ENCODE data around the gene NRXN3. TPM values are rescaled to one million over a fixed set of nuclear protein-coding genes. Genes with fewer than 3 reads are reported as not detected.

The NRXN3 gene
- total RNA-seq, 4 donors from 2014 or later: 0.04 to 0.16 TPM; not detected in 2

- Histone ChIP-seq H3K9me3 (no peaks in the 10 kb centered on the region), H3K4me1 (no peaks in the 10 kb centered on the region), H3K36me3 (no peaks in the 10 kb centered on the region), H3K4me3 (no peak overlapping the region), H3K27me3 (peaks cover 0 to 2% (median 0%) of the 10 kb centered on the region in 3 donors), H3K27ac (no peak overlapping the region)
- TF ChIP-seq POLR2A (IDR thresholded peaks at IDR 0.05): no peak
- TF ChIP-seq CTCF (IDR thresholded peaks at IDR 0.05 in 4 of 5, conservative IDR thresholded peaks at IDR 0.05 in 1 of 5): no peak
- DNase-seq (no peak), ATAC-seq (no peak)
- in situ Hi-C loops (cut with MboI; ENCODE audit: low sequenced_read_pairs in 4 of 4) (no loop called here), intact Hi-C loops (cut with DNase I; ENCODE audit: low total_unique reads) (no loop called here)
These were observed 1150.9 kb downstream of the NRXN3 start for GRCh38 chr14:79321070-79321469.

- DNase-seq (no peak), ATAC-seq (no peak)
- intact Hi-C loops (cut with DNase I; ENCODE audit: low total_unique reads) (no loop called here), in situ Hi-C loops (cut with MboI; ENCODE audit: low sequenced_read_pairs in 4 of 4) (no loop called here)
- no peaks in the 10 kb centered on the region for H3K4me1 ChIP-seq
- no peaks in the 10 kb centered on the region for H3K9me3 ChIP-seq
- TF ChIP-seq CTCF (IDR thresholded peaks at IDR 0.05 in 4 of 5, conservative IDR thresholded peaks at IDR 0.05 in 1 of 5) (no peak), POLR2A (IDR thresholded peaks at IDR 0.05) (no peak)
- no peaks in the 10 kb centered on the region for H3K27me3 ChIP-seq
- H3K27ac ChIP-seq: no peak overlapping the region
- no peak overlapping the region for H3K4me3 ChIP-seq
- H3K36me3 ChIP-seq: no peaks in the 10 kb centered on the region
These were observed 1154.9 kb downstream of the NRXN3 start for GRCh38 chr14:79325071-79325470.

GRCh38 chr14:79325557-79325956 lies 1155.4 kb downstream of the NRXN3 start:
- no peak for DNase-seq
- H3K4me3 ChIP-seq: no peak overlapping the region
- H3K27me3 ChIP-seq: no peaks in the 10 kb centered on the region
- TF ChIP-seq CTCF (IDR thresholded peaks at IDR 0.05 in 4 of 5, conservative IDR thresholded peaks at IDR 0.05 in 1 of 5) (no peak), POLR2A (IDR thresholded peaks at IDR 0.05) (no peak)
- H3K27ac ChIP-seq: no peak overlapping the region
- H3K9me3 ChIP-seq: no peaks in the 10 kb centered on the region
- intact Hi-C loops (cut with DNase I; ENCODE audit: low total_unique reads) (no loop called here), in situ Hi-C loops (cut with MboI; ENCODE audit: low sequenced_read_pairs in 4 of 4) (no loop called here)
- ATAC-seq: no peak
- H3K4me1 ChIP-seq: no peaks in the 10 kb centered on the region
- no peaks in the 10 kb centered on the region for H3K36me3 ChIP-seq

- no peak overlapping the region for H3K27ac ChIP-seq
- DNase-seq (no peak), ATAC-seq (no peak)
- in situ Hi-C loops (cut with MboI; ENCODE audit: low sequenced_read_pairs in 4 of 4) (no loop called here), intact Hi-C loops (cut with DNase I; ENCODE audit: low total_unique reads) (no loop called here)
- H3K27me3 ChIP-seq: no peaks in the 10 kb centered on the region
- H3K4me1 ChIP-seq: no peaks in the 10 kb centered on the region
- H3K4me3 ChIP-seq: no peak overlapping the region
- H3K36me3 ChIP-seq: no peaks in the 10 kb centered on the region
- no peaks in the 10 kb centered on the region for H3K9me3 ChIP-seq
- TF ChIP-seq CTCF (IDR thresholded peaks at IDR 0.05 in 4 of 5, conservative IDR thresholded peaks at IDR 0.05 in 1 of 5) (no peak), POLR2A (IDR thresholded peaks at IDR 0.05) (no peak)
These were observed 1158.7 kb downstream of the NRXN3 start for GRCh38 chr14:79328863-79329262.

GRCh38 chr14:79331830-79332229 lies 1161.7 kb downstream of the NRXN3 start:
- no peaks in the 10 kb centered on the region for H3K9me3 ChIP-seq
- no peak for TF ChIP-seq CTCF (IDR thresholded peaks at IDR 0.05 in 4 of 5, conservative IDR thresholded peaks at IDR 0.05 in 1 of 5)
- no peak for TF ChIP-seq POLR2A (IDR thresholded peaks at IDR 0.05)
- DNase-seq (no peak), ATAC-seq (no peak)
- intact Hi-C loops (cut with DNase I; ENCODE audit: low total_unique reads) (no loop called here), in situ Hi-C loops (cut with MboI; ENCODE audit: low sequenced_read_pairs in 4 of 4) (no loop called here)
- H3K27ac ChIP-seq: no peak overlapping the region
- H3K36me3 ChIP-seq: no peaks in the 10 kb centered on the region
- no peaks in the 10 kb centered on the region for H3K4me1 ChIP-seq
- H3K4me3 ChIP-seq: no peak overlapping the region
- no peaks in the 10 kb centered on the region for H3K27me3 ChIP-seq
